NCI-H1105 treated with DMSO at 0.1 percent for 48 hours (cell line): ENCODE results near the gene RALB.

ENCODE experiments used
- DNase-seq: peaks from one replicate; lab custom pipeline; 2025; lab: John Stamatoyannopoulos, UW

The RALB gene

DNA sequence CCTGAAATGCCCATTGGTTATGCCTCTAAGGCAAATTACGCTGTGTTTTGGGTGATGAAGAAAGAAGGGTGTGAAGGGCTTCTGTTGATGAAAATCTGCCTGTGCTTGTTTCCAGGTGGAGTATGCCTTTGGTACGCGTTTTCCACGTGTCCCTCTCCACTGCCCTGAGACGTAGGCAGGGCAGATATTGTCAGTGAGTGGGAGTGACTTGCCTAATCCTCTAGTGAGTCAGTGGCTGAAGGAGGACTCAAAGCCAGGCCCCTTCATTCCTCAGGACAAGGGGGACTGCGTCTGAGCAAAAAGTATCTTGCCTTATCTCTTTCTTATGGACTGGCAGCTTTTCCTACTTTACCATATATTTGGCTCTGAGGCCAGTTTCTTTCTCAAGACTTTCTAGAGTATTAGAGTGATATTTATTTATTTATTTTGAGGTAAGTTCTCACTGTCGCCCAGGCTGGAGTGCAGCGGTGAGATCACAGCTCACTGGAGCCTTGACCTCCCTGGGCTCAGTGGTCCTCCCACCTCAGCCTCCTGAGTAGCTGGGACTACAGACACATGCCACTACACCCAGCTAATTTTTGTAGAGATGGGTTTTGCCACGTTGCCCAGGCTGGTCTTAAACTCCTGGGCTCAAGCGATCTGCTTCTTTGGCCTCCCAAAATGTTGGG lies 10.2 kb downstream of the RALB start:
- DNase-seq = no peak

DNA sequence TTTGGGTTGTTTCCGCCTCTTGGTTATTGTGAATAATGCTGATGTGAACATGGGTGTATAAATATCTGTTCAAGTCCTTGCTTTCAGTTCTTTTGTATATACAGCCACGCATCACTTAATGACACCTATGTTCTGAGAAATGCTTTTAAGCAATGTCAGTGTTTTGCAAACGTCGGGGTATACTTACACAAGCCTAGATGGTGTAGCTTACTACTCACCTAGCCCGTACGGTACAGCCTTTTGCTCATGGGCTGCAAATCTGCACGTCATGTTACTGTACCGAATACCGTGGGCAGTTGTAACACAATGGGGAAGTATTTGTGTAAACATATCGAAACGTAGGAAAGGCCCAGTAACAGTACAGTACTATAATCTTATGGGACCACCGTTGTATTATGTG lies 12.4 kb downstream of the RALB start:
- DNase-seq = no peak

DNA sequence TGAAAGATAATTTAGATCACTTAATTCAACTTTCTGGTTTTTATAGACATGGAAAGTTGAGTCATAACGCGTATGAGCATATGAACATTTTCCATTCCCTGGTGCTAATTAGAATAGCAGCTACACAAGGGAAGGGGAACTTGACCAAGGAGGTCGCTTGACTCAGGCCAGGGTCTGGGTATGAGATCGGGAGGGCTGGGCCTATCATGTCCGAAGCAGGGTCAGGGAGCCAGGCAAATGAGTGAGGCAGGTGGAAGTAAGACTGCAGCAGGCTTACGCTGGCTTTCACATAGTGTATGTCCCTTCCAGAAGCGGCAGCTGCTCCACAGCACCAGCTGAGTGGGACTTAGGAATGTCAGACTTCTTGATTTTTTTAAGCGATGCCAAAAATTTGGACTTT lies 14.7 kb downstream of the RALB start:
- DNase-seq = no peak

DNA sequence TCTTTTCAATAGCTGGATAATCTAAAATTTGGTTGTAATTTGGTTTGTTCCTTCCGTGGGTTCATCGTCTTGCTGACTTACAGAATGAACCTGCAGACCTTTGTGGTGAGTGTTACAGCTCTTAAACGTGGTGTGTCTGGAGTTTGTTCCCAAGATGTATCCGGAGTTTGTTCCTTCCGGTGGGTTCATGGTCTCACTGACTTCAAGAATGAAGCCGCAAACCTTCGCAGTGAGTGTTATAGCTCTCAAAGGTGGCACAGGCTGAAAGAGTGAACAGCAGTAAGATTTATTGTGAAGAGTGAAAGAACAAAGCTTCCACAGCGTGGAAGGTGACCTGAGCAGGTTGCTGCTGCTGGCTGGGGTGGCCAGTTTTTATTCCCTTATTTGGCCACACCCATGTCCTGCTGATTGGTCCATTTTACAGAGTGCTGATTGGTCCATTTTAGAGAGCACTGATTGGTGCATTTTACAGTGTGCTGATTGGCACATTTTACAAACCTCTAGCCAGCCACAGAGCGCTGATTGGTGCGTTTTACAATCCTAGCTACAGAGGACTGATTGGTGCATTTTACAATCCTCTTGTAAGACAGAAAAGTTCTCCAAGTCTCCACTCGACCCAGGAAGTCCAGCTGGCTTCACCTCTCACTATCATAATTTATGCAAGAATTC lies 16.6 kb downstream of the RALB start:
- DNase-seq = no peak

DNA sequence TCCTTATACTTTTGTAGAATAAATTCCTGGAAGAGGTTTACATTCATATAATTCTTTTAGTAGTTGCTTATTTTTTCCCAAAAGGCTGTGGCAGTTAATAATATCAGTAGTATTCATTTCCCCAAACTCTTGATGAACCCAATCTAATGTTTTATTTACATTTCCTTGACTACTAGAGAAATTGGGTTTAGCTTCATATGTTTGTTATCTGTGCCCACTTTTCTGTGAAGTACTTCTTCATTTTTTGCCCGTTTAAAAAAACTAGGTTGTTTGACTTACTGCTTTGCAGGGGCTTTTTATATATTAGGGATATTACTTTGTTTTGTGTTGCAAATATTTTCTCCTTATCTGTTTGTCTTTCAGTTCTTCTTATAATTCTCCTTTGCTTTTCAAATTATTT lies 17.2 kb downstream of the RALB start:
- no peak for DNase-seq

DNA sequence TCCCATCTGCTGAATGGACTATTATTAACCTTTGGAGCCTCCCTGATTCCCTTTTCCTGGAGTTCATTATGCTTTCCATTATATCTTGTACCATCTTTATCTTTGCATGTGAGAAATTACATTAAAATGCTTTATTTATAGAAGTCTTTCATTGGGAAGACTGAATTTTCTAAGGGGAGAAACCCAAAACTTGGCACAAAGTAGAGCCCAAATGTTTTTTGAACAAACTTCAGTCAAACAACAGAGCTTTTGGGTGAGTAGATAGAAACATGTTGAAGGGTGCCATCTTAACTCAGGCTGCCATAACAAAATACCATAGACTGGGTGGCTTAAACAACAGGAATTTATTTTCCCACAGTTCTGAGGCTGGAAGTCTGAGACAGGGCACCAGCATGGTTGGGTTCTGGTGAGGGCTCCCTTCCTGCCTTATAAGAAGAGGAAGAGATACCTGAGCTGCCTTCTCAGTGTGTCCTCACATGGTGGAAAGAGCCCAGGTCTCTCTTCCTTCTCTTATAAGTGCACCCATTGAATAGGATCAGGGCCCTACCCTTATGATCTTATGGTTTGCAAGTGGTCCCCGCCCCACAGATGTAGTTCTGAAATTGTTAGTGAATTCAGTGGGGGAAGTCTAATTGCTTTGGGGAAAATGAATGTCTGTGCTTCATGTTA lies 19.2 kb downstream of the RALB start:
- no peak for DNase-seq

DNA sequence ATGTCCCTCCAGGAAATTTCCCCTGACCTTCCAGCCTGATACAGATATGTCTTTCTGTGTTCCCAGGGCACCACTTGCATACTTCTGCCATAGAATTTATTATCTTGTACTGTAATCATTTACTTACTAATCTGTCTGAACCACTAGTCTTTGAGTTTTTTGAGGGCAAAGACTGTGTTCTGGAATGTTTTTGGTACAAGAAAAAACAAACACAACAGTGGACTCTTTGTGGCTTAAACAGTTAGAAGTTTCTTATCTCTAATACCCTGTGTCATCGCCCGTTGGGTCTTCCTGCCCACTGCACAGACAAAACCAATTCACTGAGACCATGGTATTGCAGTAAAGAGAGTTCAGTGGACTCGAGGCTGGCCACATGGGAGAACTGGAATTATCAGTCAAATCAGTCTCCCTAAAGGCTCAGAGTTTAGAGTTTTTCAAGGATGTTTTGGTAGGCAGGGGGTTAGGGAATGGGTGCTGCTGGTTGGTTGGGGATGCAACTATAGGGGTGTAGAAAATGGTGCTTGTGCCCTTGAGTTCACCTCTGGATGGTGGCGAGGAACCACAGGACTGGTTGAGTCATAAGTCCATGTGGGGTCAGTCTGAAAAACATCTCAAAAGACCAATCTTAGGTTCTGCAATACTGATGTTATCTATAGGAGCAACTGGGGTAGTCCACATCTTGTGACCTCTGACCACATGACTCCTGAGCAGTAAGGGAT lies 20.3 kb downstream of the RALB start:
- DNase-seq = no peak

DNA sequence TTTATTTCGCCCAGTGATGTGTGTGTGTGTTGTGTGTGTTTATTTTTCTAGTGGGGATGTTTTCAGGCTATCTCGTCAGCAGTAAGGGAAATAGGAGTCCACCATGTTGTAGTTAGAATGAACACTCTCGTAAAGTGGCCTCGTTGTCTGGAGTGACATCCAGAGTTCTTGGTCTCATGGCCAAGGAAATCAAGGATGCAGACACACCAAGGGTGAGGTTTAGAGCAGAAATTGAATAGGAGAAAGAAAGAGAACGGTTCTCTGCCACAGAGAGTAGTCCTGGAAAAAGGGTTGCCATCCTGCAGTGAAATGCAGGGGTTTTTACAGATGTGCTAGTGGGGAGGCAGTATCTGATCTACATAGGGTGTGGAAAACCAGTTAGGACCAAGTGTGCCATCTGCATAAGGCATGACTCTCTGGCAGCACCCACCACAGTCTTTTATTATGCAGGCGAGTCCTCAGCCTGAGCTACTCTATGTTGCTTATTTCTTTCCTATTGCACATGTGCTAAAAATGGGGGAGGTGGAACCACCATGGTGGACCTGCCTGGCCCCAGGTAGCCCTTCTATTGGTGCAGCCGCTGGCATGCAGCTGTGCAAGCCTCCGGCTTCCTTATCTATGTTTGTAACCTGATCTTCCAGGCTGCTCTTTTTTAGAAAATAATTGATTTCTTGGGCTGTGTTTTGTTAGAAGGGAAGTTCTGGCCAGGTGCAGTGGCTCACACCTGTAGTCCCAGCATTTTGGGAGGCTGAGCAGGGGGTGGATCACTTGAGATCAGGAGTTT lies 23.2 kb downstream of the RALB start:
- DNase-seq = no peak

DNA sequence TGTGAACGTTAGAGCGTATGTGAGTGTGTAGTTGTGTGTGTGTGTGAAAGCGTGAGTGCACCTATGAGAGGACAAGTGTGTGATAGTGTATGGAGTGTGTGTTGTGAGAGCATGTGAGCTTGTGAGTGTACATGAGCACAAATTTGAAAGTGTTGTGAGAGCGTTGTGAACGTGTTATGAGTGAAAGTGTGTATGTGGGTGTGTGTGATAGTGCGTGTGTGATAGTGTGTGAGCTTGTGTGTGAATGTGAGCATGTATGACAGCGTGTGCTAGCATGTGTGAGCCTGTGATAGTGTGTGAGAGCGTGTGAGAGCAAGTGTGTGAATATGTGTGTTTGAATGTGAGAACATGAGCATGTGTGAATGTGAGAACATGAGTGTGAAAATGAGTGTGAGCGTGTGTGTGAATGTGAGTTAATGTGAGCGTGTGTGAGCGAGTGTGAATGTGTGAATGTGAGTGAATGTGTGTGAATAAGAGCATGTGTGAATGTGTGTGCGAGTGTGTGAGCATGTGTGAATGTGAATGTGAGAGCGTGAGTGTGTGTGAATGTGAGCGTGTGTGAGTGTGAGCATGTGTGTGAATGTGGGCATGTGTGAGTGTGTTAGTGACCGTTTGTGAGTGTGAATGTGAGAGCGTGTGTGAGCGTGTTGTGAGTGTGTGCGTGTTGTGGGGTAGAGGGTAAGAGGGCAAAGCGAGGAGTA lies 25.0 kb downstream of the RALB start:
- no peak for DNase-seq

DNA sequence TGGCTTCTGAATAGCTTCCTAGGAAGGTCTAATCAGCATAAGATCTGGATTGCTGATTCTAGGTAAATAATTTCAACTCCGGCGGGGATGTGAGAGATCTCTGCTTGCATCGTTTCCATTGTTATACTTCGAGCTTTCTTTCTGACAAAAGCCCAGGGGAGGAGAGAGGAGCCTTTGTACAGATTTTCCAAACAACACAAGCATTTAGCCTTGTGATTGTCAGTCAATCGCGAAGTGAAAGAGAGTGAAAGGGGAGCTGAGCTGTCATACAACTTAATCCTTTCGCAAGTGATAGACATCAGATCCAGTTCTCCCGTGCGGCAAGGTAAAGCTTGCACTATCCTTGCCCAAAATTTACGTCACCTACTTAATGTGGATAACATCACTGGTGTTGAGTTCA lies 26.2 kb downstream of the RALB start:
- no peak for DNase-seq

DNA sequence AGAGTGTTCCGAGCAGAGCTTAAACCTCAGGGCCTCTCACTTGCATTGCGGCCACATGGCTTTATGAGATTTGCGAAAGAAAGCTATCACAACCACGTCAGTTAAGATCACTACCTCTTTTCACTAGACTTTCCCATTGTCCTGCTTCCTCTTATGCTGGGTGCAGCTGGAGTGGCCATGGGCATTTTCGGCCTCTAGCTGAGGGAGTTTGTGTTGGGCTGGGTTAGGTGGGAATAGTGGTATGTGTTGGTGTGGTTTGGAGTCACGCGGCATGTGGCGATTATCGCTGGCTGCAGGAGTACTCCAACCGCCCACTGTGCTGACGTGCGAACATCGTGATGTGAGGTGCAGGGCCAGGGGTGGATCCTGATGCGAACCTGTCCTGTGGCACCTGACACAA lies 27.1 kb downstream of the RALB start:
- DNase-seq = no peak

DNA sequence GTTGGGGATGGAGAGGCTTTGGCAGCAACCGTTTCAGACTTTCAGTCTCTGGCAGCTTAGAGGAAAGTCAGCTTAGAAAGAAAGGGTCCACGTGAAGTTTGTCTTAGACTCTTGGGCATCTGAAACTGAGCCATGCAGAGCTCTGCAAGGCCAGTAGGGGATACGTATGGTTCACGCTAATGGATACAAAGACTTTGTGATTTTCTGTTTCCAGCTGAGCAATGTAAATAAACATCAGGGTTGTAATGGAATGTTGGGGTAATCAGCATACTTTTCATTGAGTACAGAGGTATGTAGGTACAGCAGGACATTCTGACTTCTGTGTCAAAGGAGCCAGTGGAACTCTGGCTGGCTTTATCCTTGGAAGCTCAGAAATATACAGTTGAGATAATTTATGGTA lies 31.0 kb downstream of the RALB start:
- DNase-seq = no peak

DNA sequence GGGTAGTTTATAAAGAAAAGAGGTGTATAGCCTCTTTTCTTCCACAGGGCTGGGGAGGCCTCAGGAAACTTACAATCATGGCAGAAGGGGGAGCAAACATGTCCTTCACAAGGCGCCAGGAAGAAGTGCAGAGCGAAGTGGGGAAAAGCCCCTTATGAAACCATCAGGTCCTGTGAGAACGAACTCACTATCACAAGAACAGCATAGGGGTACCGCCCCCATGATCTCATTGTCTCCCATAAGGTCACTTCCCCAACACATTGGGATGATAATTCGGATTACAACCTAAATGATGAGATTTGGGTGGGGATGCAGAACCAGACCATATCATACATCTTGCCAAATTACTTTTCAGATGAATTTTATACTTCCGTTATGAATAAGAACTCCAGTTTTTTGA lies 32.4 kb downstream of the RALB start:
- DNase-seq = no peak

DNA sequence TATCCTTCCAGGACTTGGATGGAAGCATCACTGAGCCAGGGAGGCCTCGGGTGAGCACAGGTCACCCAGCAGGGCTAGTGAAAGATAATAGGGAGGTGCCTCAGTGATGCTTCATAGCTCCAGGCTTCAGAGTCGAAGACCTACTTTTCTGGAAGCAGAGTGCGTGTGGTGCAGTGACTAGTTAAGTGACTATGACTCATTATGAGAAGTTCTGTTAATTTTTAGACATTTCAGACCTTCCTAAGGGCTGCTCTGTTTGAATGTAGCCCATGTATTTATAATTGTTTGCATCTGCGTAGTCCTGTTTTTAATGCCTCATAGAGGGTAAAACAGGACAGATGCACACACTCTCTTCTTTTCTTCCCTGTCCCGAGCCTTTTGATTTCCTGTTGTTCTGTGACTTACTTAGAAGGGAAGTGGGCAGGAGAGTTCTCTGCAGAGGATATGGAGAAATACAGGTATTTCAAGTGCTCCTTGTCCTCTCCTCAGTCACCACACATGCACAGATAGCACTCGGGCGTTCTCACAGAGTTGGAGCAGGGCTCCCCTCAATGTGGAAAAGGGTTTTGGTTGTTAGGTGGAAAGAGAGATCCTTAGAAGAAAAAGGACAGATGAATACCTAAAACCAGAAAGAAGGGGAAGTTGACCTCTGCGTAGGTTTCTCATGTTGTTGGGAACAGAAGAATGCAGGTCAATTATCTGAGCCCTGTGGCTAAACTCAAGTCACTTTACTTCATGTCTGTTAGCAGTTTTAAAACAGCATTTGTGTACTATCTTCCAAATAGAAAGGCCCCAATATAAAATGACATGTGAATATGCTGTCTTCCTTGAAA lies 34.7 kb downstream of the RALB start:
- no peak for DNase-seq

DNA sequence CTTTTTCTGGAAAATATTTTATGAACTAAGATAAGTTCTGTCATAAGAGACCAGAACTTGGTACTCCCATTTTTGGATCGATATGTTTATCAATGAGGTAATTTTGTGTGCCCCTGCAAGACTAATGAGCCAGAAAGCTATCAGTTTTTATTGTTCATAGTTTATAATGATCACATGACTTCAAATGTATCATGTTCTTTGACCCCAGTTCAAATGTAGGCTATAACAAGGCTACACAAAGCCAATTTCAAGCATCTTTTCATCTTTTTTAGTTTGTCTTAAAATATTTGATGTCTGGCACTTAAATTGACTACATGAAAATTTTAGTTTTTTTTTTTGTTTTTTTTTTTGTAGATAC lies 35.3 kb downstream of the RALB start:
- DNase-seq = no peak

DNA sequence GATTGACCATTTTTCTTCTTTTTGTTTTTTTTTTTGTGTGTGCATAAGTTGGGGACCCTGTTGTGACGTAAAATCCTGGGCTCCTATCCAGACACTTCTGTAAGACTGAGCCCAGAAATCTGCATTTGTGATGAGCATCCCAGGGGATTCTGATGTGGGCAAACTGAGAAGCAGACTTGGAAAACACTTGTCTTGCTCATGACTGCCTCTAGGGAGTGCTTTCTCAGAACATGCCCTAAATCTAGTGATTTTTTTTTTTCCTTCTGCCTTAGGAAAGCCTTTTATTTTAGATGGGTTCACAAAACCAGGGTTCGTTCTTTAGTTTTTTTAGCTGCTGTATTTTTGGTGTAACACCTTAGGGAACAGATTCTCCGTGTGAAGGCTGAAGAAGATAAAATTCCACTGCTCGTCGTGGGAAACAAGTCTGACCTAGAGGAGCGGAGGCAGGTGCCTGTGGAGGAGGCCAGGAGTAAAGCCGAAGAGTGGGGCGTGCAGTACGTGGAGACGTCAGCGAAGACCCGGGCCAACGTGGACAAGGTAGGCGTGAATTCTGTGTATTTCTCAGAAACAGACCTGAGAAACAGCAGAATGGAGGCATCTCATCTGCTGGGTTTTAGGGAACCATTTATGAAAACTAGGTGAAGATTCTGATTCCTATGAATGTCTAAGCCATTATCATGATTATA lies 36.7 kb downstream of the RALB start:
- no peak for DNase-seq

DNA sequence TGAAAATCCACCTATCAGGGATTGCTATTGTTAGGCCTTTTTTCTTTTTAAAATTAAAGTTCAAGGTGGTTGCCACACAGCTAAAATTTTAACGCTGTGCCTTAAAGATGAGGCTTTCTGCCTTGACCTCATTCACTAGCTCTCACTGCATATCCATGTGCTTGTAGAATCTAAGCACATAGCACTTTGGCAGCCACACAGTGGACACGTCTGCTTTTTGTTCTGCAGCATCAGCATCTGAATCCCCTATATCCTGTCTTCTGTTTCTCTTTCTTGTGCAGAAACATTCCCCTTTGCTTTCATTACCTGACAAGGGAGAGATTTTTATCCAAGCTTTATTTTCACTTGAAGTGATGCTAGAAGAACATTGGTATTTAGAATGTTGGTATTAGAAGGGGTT lies 38.1 kb downstream of the RALB start:
- DNase-seq = no peak

DNA sequence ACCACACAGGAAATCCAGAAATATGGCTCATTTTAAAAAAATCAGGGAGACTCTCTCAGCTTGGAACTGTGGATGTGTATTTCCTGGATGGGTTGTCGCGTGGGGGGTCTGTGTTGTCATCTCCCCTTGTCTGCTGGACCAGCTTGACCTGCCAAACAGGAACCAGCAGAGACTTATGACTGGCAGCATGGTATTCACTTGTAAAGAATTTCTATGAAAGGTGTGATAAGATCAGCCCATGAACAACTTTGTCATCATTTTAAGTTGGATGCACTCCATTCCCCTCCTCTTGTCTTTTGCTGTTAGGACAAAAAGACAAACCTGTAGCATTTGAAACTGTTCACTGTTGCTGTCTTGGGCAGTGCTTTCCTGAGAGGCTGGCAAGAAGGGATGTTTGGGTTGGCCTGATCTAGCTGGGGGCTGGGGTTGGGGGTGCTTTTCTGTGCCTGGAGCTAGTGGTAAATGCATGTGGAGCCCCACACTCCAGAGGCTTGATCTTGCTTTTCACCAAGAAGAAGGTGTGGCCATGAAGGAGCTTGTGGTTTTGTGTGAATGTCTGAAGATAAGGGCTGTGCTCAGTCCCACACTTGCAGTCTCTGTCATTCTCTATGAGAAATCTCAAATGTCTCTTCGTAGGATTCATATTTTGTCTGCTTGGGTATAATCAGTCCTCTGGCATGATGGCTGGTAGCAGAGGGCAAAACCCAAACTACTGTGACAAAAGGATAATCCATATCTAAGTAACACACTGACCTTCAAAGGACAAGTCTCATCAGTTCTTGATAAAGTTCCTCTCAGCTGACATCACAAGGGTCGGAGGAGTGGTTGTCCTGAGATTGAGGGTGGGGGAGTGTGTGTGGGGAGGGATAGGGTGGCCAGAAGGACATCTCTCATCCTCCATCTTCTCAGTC lies 39.0 kb downstream of the RALB start:
- DNase-seq = no peak
